ENCODE results near the gene GET3.

DNA sequence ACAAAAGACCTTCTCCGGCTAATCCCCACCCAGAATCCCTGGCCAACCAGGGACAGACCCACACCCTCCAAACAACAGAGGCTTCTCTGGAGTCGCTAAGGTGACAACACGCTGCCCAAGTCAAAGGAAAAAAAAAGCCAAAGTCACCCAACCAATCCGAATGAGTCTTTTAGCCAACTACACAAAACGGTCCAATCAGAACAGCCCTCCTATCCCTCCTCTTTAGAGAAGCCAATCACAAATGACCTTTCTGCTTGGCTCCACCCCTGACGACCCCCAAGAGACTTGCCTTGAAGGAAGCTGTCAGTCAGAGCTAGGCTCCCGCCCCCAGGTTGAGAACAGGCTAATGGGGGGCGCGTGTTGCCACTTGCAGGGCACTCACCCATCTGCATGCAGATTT lies 34.3 kb upstream of the GET3 start:
- TF ChIP-seq, protein P1, sequence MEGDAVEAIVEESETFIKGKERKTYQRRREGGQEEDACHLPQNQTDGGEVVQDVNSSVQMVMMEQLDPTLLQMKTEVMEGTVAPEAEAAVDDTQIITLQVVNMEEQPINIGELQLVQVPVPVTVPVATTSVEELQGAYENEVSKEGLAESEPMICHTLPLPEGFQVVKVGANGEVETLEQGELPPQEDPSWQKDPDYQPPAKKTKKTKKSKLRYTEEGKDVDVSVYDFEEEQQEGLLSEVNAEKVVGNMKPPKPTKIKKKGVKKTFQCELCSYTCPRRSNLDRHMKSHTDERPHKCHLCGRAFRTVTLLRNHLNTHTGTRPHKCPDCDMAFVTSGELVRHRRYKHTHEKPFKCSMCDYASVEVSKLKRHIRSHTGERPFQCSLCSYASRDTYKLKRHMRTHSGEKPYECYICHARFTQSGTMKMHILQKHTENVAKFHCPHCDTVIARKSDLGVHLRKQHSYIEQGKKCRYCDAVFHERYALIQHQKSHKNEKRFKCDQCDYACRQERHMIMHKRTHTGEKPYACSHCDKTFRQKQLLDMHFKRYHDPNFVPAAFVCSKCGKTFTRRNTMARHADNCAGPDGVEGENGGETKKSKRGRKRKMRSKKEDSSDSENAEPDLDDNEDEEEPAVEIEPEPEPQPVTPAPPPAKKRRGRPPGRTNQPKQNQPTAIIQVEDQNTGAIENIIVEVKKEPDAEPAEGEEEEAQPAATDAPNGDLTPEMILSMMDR (IDR thresholded peaks at IDR 0.05) = no peak
- no peak for TF ChIP-seq EP300 (IDR thresholded peaks at IDR 0.05; ENCODE audit: borderline replicate concordance in 1 of 2, low read depth in 1 of 2, low read length in 1 of 2)
- no peak for TF ChIP-seq NFIC (IDR thresholded peaks at IDR 0.05; ENCODE audit: borderline replicate concordance)
- TF ChIP-seq RAD21 (IDR thresholded peaks at IDR 0.05; ENCODE audit: low read length) = no peak
- TF ChIP-seq POLR2AphosphoS5 (IDR thresholded peaks at IDR 0.05; ENCODE audit: low read depth, low read length) = no peak
- TF ChIP-seq ELF1 (IDR thresholded peaks at IDR 0.05) = no peak
- TF ChIP-seq, protein P2, sequence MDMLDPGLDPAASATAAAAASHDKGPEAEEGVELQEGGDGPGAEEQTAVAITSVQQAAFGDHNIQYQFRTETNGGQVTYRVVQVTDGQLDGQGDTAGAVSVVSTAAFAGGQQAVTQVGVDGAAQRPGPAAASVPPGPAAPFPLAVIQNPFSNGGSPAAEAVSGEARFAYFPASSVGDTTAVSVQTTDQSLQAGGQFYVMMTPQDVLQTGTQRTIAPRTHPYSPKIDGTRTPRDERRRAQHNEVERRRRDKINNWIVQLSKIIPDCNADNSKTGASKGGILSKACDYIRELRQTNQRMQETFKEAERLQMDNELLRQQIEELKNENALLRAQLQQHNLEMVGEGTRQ (IDR thresholded peaks at IDR 0.05; ENCODE audit: borderline replicate concordance, low read depth, low read length) = no peak
- TF ChIP-seq TAF1 (IDR thresholded peaks at IDR 0.05; ENCODE audit: borderline replicate concordance, low read depth, low read length) = no peak
- TF ChIP-seq, protein P3, sequence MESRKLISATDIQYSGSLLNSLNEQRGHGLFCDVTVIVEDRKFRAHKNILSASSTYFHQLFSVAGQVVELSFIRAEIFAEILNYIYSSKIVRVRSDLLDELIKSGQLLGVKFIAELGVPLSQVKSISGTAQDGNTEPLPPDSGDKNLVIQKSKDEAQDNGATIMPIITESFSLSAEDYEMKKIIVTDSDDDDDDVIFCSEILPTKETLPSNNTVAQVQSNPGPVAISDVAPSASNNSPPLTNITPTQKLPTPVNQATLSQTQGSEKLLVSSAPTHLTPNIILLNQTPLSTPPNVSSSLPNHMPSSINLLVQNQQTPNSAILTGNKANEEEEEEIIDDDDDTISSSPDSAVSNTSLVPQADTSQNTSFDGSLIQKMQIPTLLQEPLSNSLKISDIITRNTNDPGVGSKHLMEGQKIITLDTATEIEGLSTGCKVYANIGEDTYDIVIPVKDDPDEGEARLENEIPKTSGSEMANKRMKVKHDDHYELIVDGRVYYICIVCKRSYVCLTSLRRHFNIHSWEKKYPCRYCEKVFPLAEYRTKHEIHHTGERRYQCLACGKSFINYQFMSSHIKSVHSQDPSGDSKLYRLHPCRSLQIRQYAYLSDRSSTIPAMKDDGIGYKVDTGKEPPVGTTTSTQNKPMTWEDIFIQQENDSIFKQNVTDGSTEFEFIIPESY (IDR thresholded peaks at IDR 0.05; ENCODE audit: borderline replicate concordance, low read depth) = no peak
- TF ChIP-seq TCF12 (IDR thresholded peaks at IDR 0.05) = no peak
- TF ChIP-seq, protein P4, sequence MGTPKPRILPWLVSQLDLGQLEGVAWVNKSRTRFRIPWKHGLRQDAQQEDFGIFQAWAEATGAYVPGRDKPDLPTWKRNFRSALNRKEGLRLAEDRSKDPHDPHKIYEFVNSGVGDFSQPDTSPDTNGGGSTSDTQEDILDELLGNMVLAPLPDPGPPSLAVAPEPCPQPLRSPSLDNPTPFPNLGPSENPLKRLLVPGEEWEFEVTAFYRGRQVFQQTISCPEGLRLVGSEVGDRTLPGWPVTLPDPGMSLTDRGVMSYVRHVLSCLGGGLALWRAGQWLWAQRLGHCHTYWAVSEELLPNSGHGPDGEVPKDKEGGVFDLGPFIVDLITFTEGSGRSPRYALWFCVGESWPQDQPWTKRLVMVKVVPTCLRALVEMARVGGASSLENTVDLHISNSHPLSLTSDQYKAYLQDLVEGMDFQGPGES (IDR thresholded peaks at IDR 0.05; ENCODE audit: low read depth, low read length) = no peak
- no peak for TF ChIP-seq JUND (IDR thresholded peaks at IDR 0.05)
- TF ChIP-seq NRF1 (IDR thresholded peaks at IDR 0.05; ENCODE audit: low read depth, low read length) = no peak
